Gastroesophageal sphincter (tissue), 3 donors: ENCODE data around the gene EHBP1.

ENCODE experiments used
- EP300 ChIP-seq: sonication (generic); formaldehyde crosslinking; IDR thresholded peaks from one replicate; pipeline ENCODE4 v1.6.1; 2017; ENCODE audit warnings: antibody characterized with exemption, mild to moderate bottlenecking
- POLR2A ChIP-seq, 2 donors: fragments of 450-650 bp; IDR thresholded peaks; one replicate each; pipeline ENCODE4 v1.6.1; 2017; ENCODE audit warnings: antibody characterized with exemption in 2 of 2, mild to moderate bottlenecking in 2 of 2, moderate library complexity in 1 of 2
- POLR2AphosphoS5 ChIP-seq: sonication (generic); formaldehyde crosslinking; IDR thresholded peaks from one replicate; pipeline ENCODE4 v1.6.1; 2017; ENCODE audit warnings: antibody characterized with exemption
- TF ChIP-seq, protein P1 (sequence below), 4 experiments: fragments of 200-600 bp in 2 of 4; fragments of 450-650 bp in 2 of 4; sonication (generic) in 1 of 4; IDR thresholded peaks; one replicate each; pipeline ENCODE4 v1.5.1; 2017 to 2019; ENCODE audit warnings: antibody characterized with exemption in 4 of 4, mild to moderate bottlenecking in 2 of 4, moderate library complexity in 2 of 4

DNA sequence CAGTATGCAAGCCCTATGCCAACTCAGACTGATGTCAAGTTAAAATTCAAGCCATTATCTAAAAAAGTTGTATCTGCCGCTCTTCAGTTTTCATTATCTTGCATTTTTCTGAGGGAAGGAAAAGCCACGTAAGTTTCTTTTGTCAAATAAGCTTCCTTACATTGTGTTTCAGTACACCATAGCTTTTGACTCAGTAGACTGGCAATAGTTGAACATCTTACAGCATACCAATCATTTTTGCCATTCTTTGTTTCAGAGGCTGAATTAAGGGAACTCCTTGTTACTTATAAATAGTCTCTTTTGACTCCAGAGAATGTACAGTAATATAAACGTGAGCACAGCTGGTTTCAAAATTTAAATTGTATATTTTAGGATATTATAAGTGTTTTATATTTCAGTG, 120.6 kb downstream of the EHBP1 start:
- TF ChIP-seq, protein P1, sequence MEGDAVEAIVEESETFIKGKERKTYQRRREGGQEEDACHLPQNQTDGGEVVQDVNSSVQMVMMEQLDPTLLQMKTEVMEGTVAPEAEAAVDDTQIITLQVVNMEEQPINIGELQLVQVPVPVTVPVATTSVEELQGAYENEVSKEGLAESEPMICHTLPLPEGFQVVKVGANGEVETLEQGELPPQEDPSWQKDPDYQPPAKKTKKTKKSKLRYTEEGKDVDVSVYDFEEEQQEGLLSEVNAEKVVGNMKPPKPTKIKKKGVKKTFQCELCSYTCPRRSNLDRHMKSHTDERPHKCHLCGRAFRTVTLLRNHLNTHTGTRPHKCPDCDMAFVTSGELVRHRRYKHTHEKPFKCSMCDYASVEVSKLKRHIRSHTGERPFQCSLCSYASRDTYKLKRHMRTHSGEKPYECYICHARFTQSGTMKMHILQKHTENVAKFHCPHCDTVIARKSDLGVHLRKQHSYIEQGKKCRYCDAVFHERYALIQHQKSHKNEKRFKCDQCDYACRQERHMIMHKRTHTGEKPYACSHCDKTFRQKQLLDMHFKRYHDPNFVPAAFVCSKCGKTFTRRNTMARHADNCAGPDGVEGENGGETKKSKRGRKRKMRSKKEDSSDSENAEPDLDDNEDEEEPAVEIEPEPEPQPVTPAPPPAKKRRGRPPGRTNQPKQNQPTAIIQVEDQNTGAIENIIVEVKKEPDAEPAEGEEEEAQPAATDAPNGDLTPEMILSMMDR (IDR thresholded peaks at IDR 0.05): no peak
- TF ChIP-seq POLR2A (IDR thresholded peaks at IDR 0.05): no peak
- TF ChIP-seq POLR2AphosphoS5: no peak
- no peak for TF ChIP-seq EP300
